ENCODE data around the gene CLTC. TPM values are rescaled to one million over a fixed set of nuclear protein-coding genes. Genes with fewer than 3 reads are reported as not detected.

Gene CLTC
- total and polyA plus RNA-seq, 2 of the 4 experiments (the other 2 are of a cell fraction) = 181 to 641 TPM

DNA sequence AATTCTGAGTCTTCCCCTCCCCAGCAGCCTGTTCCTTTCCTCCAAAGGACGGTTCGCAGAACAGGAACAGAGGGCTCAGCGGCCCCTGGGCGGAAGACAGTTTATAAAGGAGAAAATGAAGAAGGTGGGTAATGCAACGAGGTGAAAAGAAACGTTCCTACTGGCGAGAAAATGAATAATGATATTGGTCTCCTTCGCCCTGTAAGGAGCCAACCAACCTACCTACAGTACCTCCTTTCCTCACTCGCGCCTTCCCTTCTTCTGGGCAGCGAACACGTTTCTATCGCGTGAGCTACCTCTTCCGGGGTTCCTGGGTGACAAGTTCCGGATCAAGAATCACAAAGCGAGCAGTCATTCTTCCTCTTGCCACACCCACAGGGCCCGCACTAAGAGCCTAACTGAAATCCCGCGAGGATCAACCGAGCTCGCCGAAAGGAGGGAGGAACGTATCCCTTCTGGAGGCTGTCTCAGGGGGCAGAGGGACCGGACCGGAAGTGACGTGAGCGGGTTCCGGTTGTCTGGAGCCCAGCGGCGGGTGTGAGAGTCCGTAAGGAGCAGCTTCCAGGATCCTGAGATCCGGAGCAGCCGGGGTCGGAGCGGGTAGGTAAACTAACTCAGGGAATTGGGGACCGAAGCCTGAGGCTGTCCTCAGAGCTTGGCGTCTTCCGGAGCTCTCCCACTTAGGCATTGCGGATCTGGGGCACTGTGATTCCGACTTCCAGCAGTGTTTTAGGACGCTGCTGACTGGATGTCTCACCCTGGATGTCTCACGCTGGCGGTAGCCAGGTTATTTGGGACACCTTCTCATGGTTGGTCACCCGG, 87.7 kb downstream of the CLTC start, which contains the start of the genes PTRH2 and VMP1:
Gene PTRH2 (minus strand): TSS at position 282 of the 822 bp plus-strand sequence. CDS start 9,452 bp downstream, outside the sequence.
Gene VMP1 (plus strand): TSS at position 506 of the 822 bp plus-strand sequence. CDS start 23,793 bp downstream, outside the sequence.
- Histone ChIP-seq H4K5ac (ENCODE audit: low read depth, low read length) (peak within 1 kb of the TSS; percentile 51), H3K79me1 (ENCODE audit: low read depth in 1 of 2, low read length in 2 of 2) (peaks cover 7 to 32% of the 10 kb centered on the region in 2 experiments; a peak in 3 of 4 replicates), H2AK9ac (replicated peaks; ENCODE audit: low read depth, low read length, poor library complexity) (peak within 1 kb of the TSS; percentile 99), H2AK5ac (ENCODE audit: low read depth, low read length) (peak within 1 kb of the TSS; percentile 82), H3K27ac (ENCODE audit: insufficient read depth, low read length) (peak within 1 kb of the TSS; percentile 81), H3K27me3 (ENCODE audit: control insufficient read depth, insufficient read depth, low read length) (no peaks in the 10 kb centered on the region), H4K91ac (ENCODE audit: insufficient read depth, low read depth, low read length) (peak within 1 kb of the TSS; percentile 59), H3K9me1 (ENCODE audit: insufficient read depth, low read length) (no peaks in the 10 kb centered on the region), H3K23ac (ENCODE audit: low read depth, low read length) (peak within 1 kb of the TSS; percentile 86), H2BK5ac (ENCODE audit: low read depth, low read length, poor library complexity, severe bottlenecking) (peak within 1 kb of the TSS; percentile 67), H3K4me2 (ENCODE audit: low read depth, low read length) (peak within 1 kb of the TSS; percentile 98), H3K56ac (ENCODE audit: extremely low read depth, insufficient read depth, low read length) (peak within 1 kb of the TSS; percentile 82), H3K18ac (ENCODE audit: low read depth, low read length) (peak within 1 kb of the TSS; percentile 16; the same call in 1 of the 2 replicates), H2BK15ac (ENCODE audit: low read depth, low read length) (peak within 1 kb of the TSS; percentile 26; the same call in 1 of the 3 replicates), H2AFZ (replicated peaks; ENCODE audit: low read length, poor library complexity) (peak within 1 kb of the TSS; percentile 92), H3K4ac (ENCODE audit: low read depth, low read length) (peak within 1 kb of the TSS; percentile 75), H2BK120ac (ENCODE audit: low read depth, low read length) (peak within 1 kb of the TSS; percentile 22; the same call in 1 of the 2 replicates), H3K9me3 (ENCODE audit: control insufficient read depth, insufficient read depth, low read length) (no peaks in the 10 kb centered on the region), H4K8ac (ENCODE audit: low read depth in 2 of 2, low read length in 2 of 2) (peak within 1 kb of the TSS; percentile 67 to 94), H2BK20ac (ENCODE audit: low read depth, low read length) (no peak within 1 kb of the TSS), H4K20me1 (ENCODE audit: insufficient read depth, low read length) (peaks cover 33% of the 10 kb centered on the region), H3K9ac (ENCODE audit: low read depth, low read length) (peak within 1 kb of the TSS; percentile 90), H3K4me1 (ENCODE audit: control insufficient read depth, insufficient read depth, low read length) (no peaks in the 10 kb centered on the region), H3K4me3 (ENCODE audit: insufficient read depth, low read depth, low read length) (peak within 1 kb of the TSS; percentile 68), H3K14ac (replicated peaks; ENCODE audit: low read depth, low read length) (peak within 1 kb of the TSS; percentile 95), H3K36me3 (ENCODE audit: control insufficient read depth, insufficient read depth, low read length) (no peaks in the 10 kb centered on the region)
- ChIA-PET POLR2A (ENCODE audit: unreplicated experiment) (interaction anchor here (0.6 to 1.4 kb wide), 3 partner anchors 20 to 88 kb away, joined by 3 to 4 read pairs (median 3); no protein-coding TSS in a partner anchor), CTCF (no interaction called here)
- ATAC-seq (ENCODE audit: low read depth) (peak; percentile 97), DNase-seq (peak; percentile 100)
- in situ Hi-C loops (cut with MboI; ENCODE audit: low sequenced_read_pairs) = no loop called here
- intact Hi-C loops (cut with micrococcal nuclease) = loop anchor here (2.0 to 5.0 kb wide), 2 partner anchors 135 to 151 kb away; no protein-coding TSS in a partner anchor
- dilution Hi-C loops (cut with HindIII; ENCODE audit: low sequenced_read_pairs, unreplicated experiment) = no loop called here
- 0% methylated on average over 12 of the region's 45 CpGs; no CpG with 5 or more reads in 1 of the 2 experiments for WGBS, 2 experiments (ENCODE audit: extremely low coverage in 2 of 2, insufficient read length in 1 of 2)
- no TSS peak for BruUV-seq (replicated peaks)
- TF ChIP-seq MXI1 (IDR thresholded peaks at IDR 0.05; ENCODE audit: borderline replicate concordance, low read depth, low read length) (peak; percentile 98), BHLHE40 (IDR thresholded peaks at IDR 0.05; ENCODE audit: low read depth, low read length) (peak; percentile 92), SMC3 (IDR thresholded peaks at IDR 0.05; ENCODE audit: low read depth, low read length) (no peak), CEBPB (IDR thresholded peaks at IDR 0.05; ENCODE audit: low read depth, low read length) (peak; percentile 86), NFE2L2 (IDR thresholded peaks at IDR 0.05; ENCODE audit: low read depth, low read length) (peak; percentile 65; the same call in 1 of the 2 replicates), MAFK (IDR thresholded peaks at IDR 0.05; ENCODE audit: low read depth, low read length) (peak; percentile 27; the same call in 1 of the 2 replicates), FOS (IDR thresholded peaks at IDR 0.05; ENCODE audit: low read depth, low read length) (no peak), POLR2A (IDR thresholded peaks at IDR 0.05; ENCODE audit: low read depth, low read length) (peak; percentile 96), RFX5 (IDR thresholded peaks at IDR 0.05; ENCODE audit: low read depth, low read length) (no peak; the same call in 1 of the 2 replicates), RCOR1 (IDR thresholded peaks at IDR 0.05; ENCODE audit: insufficient replicate concordance, low read length) (no peak), CHD1 (IDR thresholded peaks at IDR 0.05; ENCODE audit: low read depth, low read length) (no peak; the same call in 1 of the 2 replicates), MAZ (IDR thresholded peaks at IDR 0.05; ENCODE audit: borderline replicate concordance, low read depth, low read length) (peak; percentile 80; the same call in 1 of the 2 replicates), RAD21 (IDR thresholded peaks at IDR 0.05; ENCODE audit: low read length) (no peak)
- TF ChIP-seq, protein P1, sequence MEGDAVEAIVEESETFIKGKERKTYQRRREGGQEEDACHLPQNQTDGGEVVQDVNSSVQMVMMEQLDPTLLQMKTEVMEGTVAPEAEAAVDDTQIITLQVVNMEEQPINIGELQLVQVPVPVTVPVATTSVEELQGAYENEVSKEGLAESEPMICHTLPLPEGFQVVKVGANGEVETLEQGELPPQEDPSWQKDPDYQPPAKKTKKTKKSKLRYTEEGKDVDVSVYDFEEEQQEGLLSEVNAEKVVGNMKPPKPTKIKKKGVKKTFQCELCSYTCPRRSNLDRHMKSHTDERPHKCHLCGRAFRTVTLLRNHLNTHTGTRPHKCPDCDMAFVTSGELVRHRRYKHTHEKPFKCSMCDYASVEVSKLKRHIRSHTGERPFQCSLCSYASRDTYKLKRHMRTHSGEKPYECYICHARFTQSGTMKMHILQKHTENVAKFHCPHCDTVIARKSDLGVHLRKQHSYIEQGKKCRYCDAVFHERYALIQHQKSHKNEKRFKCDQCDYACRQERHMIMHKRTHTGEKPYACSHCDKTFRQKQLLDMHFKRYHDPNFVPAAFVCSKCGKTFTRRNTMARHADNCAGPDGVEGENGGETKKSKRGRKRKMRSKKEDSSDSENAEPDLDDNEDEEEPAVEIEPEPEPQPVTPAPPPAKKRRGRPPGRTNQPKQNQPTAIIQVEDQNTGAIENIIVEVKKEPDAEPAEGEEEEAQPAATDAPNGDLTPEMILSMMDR (conservative IDR thresholded peaks at IDR 0.05; ENCODE audit: low read depth, low read length) = no peak
- TF ChIP-seq, protein P2, sequence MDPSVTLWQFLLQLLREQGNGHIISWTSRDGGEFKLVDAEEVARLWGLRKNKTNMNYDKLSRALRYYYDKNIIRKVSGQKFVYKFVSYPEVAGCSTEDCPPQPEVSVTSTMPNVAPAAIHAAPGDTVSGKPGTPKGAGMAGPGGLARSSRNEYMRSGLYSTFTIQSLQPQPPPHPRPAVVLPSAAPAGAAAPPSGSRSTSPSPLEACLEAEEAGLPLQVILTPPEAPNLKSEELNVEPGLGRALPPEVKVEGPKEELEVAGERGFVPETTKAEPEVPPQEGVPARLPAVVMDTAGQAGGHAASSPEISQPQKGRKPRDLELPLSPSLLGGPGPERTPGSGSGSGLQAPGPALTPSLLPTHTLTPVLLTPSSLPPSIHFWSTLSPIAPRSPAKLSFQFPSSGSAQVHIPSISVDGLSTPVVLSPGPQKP (IDR thresholded peaks at IDR 0.05; ENCODE audit: borderline replicate concordance, low read depth, low read length) = no peak
